ENCODE results near the gene TMPRSS7.

TMPRSS7 gene

DNA sequence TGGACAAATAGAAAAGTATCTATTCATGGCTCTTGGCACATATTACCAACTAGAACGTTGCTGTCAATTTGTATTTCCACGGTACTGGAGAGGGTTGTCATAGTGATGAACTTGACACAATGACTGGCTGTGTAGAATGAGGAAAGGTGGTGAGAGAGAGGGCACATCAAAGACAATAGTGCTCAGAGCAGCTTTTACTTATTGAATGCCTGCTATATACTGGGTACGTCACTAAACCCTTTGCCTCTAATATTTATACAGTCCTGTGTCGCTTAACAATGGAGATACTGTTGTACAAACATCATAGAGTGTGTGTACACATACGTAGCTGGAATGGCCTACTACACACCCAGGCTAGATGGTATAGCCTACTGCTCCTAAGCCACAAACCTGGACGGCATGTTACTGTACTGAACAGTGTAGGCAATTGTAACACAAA is 8.3 kb downstream of the TMPRSS7 start:
- CTCF ChIA-PET: interaction anchor here (0.6 to 5.8 kb wide), 46 partner anchors 8 to 443 kb away, joined by 3 to 55 read pairs (median 7); partner anchors contain the start of genes ABHD10 and TMPRSS7
- no peak overlapping the region for H3K4me3 ChIP-seq (ENCODE audit: low read depth, low read length)
- DNase-seq (ENCODE audit: low read depth, low spot score): no peak
- TF ChIP-seq, protein P1, sequence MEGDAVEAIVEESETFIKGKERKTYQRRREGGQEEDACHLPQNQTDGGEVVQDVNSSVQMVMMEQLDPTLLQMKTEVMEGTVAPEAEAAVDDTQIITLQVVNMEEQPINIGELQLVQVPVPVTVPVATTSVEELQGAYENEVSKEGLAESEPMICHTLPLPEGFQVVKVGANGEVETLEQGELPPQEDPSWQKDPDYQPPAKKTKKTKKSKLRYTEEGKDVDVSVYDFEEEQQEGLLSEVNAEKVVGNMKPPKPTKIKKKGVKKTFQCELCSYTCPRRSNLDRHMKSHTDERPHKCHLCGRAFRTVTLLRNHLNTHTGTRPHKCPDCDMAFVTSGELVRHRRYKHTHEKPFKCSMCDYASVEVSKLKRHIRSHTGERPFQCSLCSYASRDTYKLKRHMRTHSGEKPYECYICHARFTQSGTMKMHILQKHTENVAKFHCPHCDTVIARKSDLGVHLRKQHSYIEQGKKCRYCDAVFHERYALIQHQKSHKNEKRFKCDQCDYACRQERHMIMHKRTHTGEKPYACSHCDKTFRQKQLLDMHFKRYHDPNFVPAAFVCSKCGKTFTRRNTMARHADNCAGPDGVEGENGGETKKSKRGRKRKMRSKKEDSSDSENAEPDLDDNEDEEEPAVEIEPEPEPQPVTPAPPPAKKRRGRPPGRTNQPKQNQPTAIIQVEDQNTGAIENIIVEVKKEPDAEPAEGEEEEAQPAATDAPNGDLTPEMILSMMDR (IDR thresholded peaks at IDR 0.05; ENCODE audit: insufficient read depth, low read length, missing control alignments): no peak
- POLR2A ChIA-PET: no interaction called here

GRCh38 chr3:112043621-112044201 is 9.2 kb downstream of the TMPRSS7 start:
- no peak overlapping the region for H3K4me3 ChIP-seq (ENCODE audit: low read depth, low read length)
- CTCF ChIA-PET: interaction anchor here (0.6 to 5.8 kb wide), 50 partner anchors 9 to 444 kb away, joined by 3 to 55 read pairs (median 7); partner anchors contain the start of genes ABHD10 and TMPRSS7
- POLR2A ChIA-PET: no interaction called here
- no peak for DNase-seq (ENCODE audit: low read depth, low spot score)
- TF ChIP-seq, protein P1 (IDR thresholded peaks at IDR 0.05; ENCODE audit: insufficient read depth, low read length, missing control alignments): peak; percentile 75

- no peak for DNase-seq (ENCODE audit: low read depth, low spot score)
- no peak overlapping the region for H3K4me3 ChIP-seq (ENCODE audit: low read depth, low read length)
- CTCF ChIA-PET: interaction anchor here (1.1 to 5.8 kb wide), 4 partner anchors 11 to 89 kb away, joined by 3 to 47 read pairs (median 24); no protein-coding TSS in a partner anchor
- TF ChIP-seq, protein P1 (IDR thresholded peaks at IDR 0.05; ENCODE audit: insufficient read depth, low read length, missing control alignments): no peak
- POLR2A ChIA-PET: no interaction called here
Observed at GRCh38 chr3:112046599-112046998, 12.1 kb downstream of the TMPRSS7 start.

GRCh38 chr3:112047264-112047663 is 12.7 kb downstream of the TMPRSS7 start:
- H3K4me3 ChIP-seq (ENCODE audit: low read depth, low read length): no peak overlapping the region
- POLR2A ChIA-PET: no interaction called here
- DNase-seq (ENCODE audit: low read depth, low spot score): no peak
- CTCF ChIA-PET: interaction anchor here (1.9 kb wide), 1 partner anchor 58 kb away, joined by 10 read pairs; no protein-coding TSS in a partner anchor
- TF ChIP-seq, protein P1 (IDR thresholded peaks at IDR 0.05; ENCODE audit: insufficient read depth, low read length, missing control alignments): no peak

- CTCF ChIA-PET: interaction anchor here (1.0 to 3.3 kb wide), 3 partner anchors 36 to 333 kb away, joined by 3 to 15 read pairs (median 4); no protein-coding TSS in a partner anchor
- TF ChIP-seq, protein P1 (IDR thresholded peaks at IDR 0.05; ENCODE audit: insufficient read depth, low read length, missing control alignments): no peak
Observed at GRCh38 chr3:112048911-112049310, 14.4 kb downstream of the TMPRSS7 start.

DNA sequence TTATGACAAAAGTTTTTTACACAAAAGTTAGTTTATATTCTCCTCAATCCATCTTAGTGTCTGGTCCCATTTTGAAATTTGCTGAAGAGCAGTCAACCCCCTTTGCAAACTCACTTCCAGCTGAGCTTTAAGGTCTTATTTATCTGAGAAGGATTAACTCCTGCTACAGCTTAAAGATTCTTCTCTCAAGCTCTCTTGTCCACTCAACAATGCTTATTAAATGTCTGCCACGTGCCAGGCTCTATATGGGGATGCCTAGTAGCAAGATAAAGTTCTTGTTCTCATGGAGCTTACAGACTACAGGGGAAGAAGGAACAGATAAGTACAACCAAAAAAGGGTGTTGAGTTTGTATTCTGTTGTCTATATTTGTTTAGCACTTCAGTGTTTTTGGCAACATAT is 18.7 kb downstream of the TMPRSS7 start:
- TF ChIP-seq, protein P1 (IDR thresholded peaks at IDR 0.05; ENCODE audit: insufficient read depth, low read length, missing control alignments): no peak
- ChIA-PET POLR2A (no interaction called here), CTCF (interaction anchor here (0.7 to 3.1 kb wide), 7 partner anchors 9 to 529 kb away, joined by 3 to 53 read pairs (median 5); no protein-coding TSS in a partner anchor)
- no peak for DNase-seq (ENCODE audit: low read depth, low spot score)
- no peak overlapping the region for H3K4me3 ChIP-seq (ENCODE audit: low read depth, low read length)

More at GRCh38 chr3:112048911-112049310, 14.4 kb downstream of the TMPRSS7 start:
- POLR2A ChIA-PET: no interaction called here
- DNase-seq (ENCODE audit: low read depth, low spot score): no peak
- no peak overlapping the region for H3K4me3 ChIP-seq (ENCODE audit: low read depth, low read length)
